Inflammatory macrophage (primary cell): ENCODE data around the gene FRMD4A.

Experiments used
- DNase-seq, 2 donors: peaks; one replicate each; pipeline ENCODE4 v3.0.0-alpha.2; 2020 to 2022
- total RNA-seq, 18 experiments: gene quantifications; one replicate each; lab custom pipeline; 2026; ENCODE audit warnings: mixed read lengths in 6 of 18, inconsistent platforms in 2 of 18; lab: John Stamatoyannopoulos, UW

Gene FRMD4A
- total RNA-seq: 2.7 to 65.3 (median 27.4) reads per million in 18 experiments

DNA sequence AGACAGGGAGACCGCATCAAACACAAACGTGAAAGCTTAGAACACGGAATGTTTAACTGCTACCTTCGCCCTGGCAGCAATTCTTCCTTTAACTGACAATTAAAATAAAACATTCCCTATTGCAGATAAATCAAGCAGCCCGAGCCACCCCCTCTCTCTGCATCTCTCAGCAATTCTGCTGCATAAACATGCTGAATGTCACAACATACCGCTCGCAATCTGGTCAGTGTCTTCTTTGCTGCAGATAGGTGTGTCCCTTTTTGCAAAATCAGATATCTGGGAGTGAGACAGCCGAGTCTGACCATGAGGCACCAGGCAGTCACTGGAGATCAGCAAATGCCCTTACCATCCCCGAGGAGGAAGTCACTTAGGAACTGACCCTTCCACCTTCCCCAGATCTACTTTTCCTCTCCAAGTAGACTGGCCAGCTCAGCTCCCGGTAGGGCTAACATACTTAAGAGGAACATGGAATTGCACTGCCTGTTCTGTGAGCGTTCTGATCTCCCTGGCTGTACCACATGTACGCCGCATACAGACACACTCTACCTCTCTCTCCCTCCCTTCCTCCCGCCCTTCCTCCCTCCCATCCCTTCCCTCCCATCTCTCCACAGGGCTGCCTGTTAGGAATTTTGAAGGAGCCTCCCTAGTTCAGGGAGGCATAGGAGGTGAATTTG is at the start of gene FRMD4A:
FRMD4A (minus strand) TSS at position 537 of the 674 bp plus-strand sequence.
- DNase-seq: no peak

DNA sequence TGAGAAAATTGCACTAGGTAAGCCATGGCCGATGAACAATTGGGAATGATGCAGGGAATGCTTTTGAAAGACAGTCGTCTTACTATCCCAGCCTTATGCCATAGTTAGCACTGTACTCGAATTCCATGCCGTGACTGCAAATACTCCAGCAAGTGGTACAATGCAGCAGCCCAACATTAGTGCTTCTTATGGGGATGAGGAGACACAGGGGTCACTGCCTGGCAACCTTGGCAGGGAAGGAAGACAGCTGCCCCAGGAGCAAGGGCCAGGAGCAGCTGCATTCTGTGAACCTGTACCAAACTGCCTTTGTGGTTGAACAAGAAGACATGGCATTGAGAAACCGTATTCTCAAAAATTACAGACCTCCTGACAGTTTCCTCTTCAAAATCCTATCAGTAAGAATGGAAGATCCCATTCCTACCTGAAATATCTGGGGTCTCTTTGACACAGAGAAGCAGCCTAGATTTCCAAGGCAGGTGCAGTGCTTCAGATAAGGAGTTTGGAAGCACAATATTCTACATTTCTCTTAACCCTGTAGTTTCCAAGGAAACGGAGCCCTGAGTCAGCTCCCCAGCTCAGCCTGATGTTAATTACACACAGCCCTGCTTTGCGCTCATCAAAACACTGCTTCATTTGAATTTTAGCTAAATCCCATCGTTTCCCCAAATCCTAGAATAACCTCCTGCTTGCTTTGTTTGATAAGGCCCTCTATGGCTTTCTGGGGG is 49.0 kb upstream of the FRMD4A start:
- no peak for DNase-seq

DNA sequence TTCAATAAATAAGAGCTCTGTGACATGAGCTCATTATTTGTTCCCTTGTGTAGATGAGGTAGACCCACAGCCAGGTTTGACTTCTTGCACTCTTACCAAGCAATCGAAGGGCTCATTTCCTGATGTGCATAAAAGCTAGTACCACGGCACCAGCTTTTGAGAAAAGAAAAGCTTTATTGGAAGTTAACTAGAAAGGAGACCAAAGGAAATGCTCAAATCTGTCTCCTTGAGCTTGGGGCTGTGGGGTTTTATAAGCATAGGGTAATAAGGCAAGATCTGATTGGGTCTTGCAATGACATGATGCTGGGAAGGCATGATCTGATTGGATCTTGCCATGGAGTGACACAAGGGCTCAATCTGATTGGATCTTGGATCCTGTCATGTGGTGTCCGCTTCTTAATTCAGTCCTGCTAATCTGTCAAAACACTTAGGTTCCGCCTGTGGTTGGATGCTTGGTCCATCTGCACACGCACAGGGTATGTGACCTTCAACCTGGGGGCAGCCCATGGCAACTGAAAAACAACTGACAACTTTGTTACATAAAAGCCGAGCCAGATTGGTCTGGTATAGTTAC is 47.8 kb upstream of the FRMD4A start:
- DNase-seq: no peak

DNA sequence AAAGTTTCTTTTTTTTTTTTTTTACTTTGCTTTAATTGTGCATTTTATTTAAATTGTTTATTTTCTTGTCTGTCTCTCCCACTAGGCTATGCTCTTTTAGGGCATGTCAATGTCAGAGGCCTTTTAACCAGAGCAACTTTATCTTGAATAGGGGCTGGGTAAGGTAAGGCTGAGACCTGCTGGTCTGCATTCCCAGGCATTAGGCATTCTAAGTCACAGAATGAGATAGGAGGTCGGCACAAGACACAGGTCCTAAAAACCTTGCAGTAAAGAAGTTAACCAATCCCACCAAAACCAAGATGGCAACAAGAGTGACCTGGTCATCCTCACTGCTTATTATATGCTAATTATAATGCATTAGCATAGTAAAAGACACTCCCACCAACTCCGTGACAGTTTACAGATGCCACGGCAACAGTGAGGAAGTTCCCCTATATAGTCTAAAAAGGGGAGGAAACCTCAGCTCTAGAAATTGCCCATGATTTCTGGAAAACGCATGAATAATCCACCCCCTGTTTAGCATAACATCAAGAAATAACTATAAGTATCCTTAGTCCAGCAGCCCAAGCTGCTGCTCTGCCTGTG is 47.0 kb upstream of the FRMD4A start:
- DNase-seq: no peak

DNA sequence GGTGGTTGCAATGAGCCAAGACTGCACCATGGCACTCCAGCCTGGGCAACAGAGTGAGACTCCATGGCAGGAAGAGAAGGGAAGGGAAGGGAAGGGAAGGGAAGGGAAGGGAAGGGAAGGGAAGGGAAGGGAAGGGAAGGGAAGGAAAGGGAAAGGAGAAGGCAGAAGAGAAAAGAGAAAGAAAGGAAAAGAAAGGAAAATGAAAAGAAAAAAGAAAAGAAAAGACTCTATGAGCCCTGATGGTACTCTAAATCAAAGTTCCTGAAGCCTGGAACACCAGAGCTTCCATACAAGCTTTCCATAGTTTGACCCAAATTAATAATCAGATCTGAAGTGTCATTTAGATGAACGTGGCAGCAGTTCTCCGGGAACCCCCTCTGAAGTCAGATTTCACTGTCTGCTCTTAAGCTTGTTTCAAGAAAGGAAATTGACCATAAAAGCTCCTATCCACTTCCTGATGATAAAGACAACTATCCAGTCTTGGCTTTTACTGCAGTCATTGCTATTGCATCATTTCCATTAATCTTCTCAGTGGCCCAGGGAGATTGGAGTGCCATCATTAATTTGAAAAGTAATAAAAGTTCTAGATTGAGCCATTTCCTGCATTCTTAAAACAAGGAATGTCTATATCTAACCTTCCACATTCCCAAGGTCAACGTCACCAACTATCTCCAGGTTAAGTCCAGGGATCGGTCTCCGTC is 44.2 kb upstream of the FRMD4A start:
- DNase-seq: no peak

DNA sequence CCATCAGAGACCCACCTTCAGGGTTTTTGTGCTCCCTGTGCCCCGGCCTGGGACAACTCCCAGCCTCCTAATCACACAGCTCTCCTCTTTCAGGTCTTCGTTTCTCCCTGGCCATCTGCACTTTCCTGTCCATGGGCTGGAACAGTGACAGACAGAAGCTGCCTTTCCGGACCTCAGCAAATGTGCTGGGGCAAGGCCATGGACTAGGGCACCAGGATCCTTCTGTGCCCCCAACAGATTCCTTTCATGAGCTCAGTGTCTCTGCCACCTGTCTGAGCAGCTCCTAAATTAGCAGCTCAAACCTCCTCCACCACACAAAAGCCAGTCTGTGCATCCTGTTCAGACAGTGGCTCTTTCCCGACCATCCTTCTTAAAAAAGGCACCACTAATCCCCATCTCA is 41.9 kb upstream of the FRMD4A start:
- no peak for DNase-seq

DNA sequence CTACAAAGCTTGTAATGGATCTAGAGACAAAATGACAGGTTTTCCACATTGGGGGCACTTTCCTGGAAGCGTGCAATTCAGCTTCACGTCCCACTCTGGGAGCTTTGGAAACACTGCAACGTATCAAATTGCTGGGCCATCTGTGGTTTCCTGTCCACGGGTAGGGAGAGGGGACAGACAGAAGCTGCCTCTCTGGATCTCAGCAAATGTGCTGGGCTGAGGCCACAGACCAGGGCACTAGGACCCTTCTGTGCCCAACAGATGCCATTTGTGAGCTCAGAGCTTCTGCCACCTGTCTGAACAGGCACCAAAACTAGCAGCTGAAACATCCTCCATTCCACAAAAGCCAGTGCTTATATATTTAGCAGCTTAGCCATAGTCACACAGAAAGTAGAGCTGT is 40.9 kb upstream of the FRMD4A start:
- DNase-seq: no peak

DNA sequence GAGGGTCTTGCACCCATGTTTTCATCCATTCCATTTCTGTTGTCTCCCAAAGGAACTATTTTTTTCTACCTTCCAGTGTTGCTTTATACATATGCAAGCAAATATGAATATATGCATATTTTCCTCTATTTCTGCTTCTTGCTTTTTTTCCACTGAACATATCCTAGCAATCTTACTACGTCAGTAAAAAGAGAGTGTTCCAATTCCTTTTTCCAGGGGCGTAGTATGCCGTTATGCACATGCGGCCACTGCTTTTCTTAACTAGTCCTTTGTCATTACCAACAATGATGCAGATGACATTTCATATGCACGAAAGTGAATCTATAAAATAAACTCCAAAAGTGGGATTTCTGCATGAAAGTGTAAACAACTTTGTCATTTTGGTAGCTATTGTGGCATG is 40.2 kb upstream of the FRMD4A start:
- DNase-seq: no peak

DNA sequence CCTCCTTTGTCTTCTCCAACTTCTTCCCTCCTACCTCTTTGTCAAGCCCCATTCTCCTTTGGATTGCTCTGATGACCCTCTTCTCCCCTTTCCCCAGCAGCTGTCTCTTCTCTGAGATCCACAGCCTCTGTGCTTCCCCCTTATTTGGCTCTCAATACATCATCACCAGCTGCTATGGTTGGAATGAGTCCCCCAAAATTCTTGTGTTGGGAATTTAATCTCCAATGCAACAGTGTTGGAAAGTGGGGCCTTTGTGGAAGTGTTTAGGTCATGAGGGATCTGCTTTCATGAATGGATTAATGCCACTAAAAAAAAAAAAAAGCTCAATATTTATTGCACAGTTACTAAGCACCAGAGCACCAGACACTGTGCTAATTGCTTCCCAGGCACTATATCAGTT is 39.2 kb upstream of the FRMD4A start:
- no peak for DNase-seq

DNA sequence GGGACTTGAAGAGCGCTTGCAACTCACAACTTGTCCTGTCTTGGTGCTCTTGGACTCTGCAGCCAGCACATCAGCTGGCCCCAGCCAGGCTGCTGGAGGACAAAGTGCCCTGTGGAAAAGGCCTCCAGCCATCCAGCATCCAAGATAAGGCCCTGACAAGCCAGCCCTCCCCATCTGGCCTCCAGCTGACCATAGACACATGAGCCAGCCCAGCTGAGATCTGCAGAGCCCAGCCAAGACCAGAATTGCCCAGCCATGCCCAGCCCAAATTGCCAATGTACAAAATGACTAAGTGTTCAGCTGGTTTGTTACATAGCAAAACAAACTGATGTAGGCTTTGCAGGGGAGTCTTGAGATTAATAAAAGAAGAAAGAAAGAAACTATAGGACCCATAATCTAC is 36.0 kb upstream of the FRMD4A start:
- no peak for DNase-seq

DNA sequence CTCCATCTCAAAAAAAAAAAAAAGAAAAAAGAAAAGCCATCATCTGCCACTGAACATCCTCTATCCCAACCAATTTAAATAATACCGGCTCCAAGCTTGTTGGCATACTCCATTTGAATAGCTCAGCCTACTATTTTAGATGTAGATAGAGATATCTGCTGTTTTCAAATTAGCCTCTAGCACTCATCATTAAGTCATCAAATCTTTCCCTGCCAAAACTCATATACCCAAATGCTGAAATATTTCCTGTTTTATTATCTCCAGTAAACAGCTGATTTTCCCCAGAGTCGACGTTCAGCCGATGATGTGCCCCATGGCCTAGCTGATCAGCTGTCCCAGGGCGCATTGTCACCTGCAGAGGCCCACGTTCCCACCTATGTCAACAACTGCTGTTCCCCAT is 34.5 kb upstream of the FRMD4A start:
- no peak for DNase-seq

DNA sequence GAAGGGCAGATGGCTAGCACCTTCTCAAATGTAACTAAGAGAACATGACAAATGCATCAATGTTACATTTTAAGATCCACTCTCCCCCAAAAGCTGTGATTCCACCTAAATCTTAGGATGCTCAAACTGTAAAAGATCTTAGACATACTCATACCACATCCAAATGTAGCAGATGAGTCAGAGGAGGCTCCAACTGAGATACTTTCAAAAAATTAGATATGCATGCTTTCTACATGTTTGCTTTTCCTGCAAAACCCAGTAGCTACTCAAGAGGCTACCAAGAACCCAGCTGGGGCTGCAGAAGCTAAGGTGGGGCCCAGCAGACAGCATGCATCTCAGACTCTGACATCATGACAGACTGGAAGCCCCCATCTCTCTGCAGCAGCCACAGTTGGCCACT is 31.4 kb upstream of the FRMD4A start:
- no peak for DNase-seq

DNA sequence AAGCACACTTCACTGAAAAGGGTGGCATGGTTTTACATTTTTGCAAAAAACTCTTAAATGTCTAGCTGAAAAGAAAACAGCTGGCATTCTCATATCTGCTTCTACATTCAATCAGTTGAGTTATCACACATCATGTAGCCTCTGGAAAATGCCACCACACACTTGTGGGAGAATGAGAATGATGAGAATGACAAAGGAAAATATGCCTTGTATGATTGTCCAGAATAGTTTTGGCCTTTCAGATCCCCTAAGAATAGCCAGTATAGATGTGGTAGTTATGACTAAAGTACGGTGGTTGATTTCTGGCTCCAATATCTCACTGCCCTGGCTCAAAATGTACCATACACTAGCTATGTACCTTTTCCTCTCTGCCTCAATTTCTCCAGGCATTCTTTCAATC is 30.2 kb upstream of the FRMD4A start:
- no peak for DNase-seq

DNA sequence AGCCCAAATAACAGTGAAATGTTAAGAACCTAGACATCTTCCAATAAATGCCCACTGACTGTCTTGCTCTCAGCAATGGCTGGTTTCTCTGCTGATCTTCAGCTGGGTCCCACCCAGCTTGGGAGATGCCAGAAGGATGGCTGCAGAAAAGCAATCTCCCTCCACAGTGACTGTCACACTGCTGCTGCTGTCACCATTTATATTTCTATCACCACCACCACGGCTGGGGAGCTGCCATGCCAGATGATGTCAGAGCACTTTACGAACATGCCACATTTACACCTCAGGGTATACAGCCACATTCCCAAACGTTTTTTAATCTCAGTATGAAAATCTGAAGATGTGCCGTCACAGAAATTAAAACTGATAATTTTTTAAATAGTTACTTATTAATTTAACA is 29.8 kb upstream of the FRMD4A start:
- no peak for DNase-seq

DNA sequence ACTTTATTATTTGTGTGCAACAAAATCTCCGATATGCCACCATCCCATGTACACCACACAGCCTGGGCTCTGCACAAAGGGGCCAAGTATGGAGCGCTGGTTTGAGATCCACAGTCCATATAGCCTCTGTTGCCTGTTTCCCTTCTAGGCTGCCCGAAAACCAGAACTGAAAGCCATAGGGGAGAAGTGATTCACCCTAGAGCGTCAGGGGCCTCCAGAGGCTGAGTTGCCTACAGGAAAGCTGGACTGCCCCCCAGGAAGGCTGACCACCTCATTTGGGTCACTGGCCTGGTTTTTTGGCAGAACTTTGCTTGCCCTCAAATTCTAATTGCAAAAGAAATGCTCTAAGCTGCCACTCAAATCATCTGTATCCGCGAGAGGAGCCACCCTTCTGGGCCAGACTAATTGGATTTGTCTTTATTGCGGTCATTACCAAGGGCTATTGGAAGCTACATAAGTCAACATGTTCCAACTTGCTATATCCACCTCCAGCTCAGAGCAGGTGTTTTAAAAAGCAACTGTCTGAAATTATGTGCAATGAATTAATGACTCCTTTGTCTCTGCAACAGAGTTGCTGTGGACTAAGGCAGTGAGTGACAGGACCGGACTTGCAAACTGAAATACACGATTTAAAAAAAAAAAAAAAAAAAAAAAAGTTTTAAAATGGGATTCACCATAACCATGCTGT is 28.3 kb upstream of the FRMD4A start:
- no peak for DNase-seq

DNA sequence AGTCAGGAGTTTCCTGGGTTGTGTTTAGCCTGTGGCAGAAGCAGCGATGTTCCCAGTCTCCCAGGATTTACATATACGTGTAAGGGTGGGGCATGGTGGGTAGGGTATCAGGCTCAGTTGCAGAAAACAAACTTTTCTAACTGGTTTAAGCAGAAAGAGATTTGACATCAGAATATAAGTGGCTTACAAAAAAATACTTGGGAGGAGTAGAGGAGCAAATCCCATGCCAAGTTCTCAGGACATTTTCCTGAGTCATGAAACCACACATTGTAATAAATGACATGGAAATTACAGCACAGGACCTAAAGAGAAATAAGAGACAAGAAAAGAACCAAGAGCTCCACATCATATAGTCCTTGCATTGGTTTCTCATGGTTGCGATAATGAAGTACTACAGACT is 26.2 kb upstream of the FRMD4A start:
- no peak for DNase-seq

DNA sequence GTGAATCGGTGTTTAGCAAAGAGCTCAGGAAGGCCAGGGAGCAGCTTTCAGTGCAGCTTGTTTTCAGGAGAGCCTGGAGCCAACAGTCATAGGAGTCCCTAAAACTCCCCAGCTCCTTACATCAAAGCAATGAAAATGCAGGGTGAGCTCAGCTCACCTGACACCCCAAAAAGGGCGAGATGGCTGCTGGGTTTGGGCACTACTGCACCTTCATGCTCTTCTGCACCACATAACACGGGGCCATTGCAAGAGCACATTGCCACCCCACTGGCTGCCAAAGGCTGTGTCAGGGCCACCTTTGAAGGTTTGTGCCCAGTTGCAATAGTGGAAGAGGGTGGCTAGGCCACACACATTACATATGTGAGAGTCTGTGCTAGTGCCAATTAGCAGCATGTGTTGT is 25.0 kb upstream of the FRMD4A start:
- DNase-seq: no peak

DNA sequence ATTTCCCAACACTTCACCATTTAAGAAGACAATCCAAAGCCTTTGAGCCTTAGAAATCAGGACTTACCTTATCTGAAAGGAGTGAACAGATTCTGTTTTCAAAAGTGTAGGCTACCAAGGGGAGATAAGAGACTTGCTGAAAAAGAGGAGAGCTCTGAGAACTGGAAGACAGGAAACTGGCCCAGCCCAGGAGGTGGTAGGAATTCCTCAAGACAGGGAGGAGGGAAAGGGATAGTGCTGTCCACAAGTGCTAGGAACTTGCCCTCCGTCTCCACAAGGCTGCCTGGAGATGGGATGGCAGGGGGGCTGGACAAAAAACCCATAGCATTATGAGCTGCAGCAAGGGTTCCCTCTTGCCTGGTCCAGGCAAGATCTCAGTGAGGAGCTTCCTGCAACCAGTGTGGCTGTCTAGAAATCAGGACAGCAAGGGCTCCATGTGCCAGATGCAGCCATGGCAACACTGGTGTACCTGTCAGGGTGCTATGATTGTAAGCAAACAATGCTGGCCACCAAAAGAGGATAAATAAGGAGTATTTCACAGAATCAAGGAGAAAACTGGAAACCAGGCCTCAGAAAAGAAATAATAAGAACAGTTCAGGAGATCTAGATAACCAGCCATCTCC is 22.7 kb upstream of the FRMD4A start:
- no peak for DNase-seq

DNA sequence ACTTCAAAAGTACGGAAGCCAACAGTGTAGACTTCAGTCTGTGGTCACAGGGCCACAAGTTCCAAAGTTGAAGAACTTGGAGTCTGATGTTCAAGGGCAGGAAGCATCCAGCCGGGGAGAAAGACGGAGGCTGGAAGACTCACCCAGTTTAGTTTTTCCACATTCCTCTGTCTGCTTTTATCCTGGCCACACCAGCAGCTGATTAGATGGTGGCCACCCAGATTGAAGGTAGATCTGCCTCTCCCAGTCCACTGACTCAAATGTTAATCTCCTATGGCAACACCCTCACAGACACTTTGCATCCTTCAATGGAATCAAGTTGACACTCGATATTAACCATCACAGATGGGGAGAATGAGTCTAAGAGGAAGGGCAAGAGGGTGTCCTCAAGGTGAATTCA is 19.3 kb upstream of the FRMD4A start:
- DNase-seq: no peak

DNA sequence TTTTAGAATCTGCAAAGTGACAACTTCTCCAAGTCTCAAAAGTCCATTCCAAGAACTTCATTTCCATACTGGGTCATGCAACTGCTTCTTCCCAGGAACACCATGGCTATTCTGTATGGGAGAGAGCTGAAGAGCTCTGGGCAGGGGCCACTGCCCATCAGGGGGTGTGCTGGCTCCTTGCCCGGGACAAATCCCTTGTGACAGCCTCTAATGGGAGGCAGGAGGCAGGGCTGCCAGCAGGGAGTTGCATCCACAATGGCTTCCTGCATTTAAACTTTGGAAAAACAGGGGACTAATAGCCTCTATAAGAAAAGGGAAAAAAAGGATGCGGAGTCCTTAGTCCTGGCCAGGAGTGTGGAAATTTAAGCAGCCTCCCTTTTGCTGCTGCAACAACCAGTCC is 18.4 kb upstream of the FRMD4A start:
- DNase-seq: no peak

DNA sequence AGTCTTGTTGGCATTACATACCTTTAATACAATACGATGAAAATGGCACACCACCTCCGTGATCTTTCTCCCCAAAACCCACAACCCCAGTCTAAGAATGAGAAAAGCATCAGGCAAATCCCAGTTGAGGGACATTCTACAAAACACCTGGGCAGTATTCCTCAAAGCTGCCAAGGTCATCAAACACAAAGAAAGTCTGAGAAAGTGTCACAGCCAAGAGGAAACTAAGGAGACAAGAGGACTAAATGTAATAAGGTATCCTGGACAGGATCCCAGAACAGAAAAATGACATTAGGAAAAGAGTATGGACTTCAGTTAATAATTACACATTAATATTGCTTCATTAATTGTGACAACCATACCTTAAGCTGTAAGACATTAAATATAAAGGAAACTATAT is 14.5 kb upstream of the FRMD4A start:
- DNase-seq: no peak
